Embryonic facial prominence (tissue), 1 donor: ENCODE data around the gene RHOA.
"Not testable (repeated sequence)": the region's sequence is repeated elsewhere in the genome, so short reads cannot be mapped to it uniquely, and the experiment has no call there.

Source experiments
- DNase-seq: peaks from one replicate; pipeline ENCODE4 v3.0.0-alpha.2; 2016; ENCODE audit errors: extremely low spot score

RHOA gene

GRCh38 chr3:49411535-49411967, 225 bp downstream of the RHOA start:
- DNase-seq, result no peak

- no peak for DNase-seq
Observed at GRCh38 chr3:49410846-49411534, 786 bp downstream of the RHOA start.

GRCh38 chr3:49410066-49410845, 1.5 kb downstream of the RHOA start:
- no peak for DNase-seq

GRCh38 chr3:49406571-49407565, 4.9 kb downstream of the RHOA start:
- DNase-seq, result no peak

GRCh38 chr3:49405570-49405969, 6.2 kb downstream of the RHOA start:
- DNase-seq, result not testable (repeated sequence)

GRCh38 chr3:49403891-49404290, 7.9 kb downstream of the RHOA start:
- no peak for DNase-seq

GRCh38 chr3:49401766-49402165, 10.0 kb downstream of the RHOA start:
- no peak for DNase-seq

- DNase-seq, result no peak
Observed at GRCh38 chr3:49399461-49399860, 12.3 kb downstream of the RHOA start.

- no peak for DNase-seq
Observed at GRCh38 chr3:49397470-49397869, 14.3 kb downstream of the RHOA start.

- not testable (repeated sequence) for DNase-seq
Observed at GRCh38 chr3:49391310-49391709, 20.5 kb downstream of the RHOA start.

- DNase-seq, result no peak
Observed at GRCh38 chr3:49389297-49389696, 22.5 kb downstream of the RHOA start.

GRCh38 chr3:49388289-49388820, 23.4 kb downstream of the RHOA start:
- no peak for DNase-seq

GRCh38 chr3:49387721-49388120, 24.1 kb downstream of the RHOA start:
- DNase-seq, result no peak

- no peak for DNase-seq
Observed at GRCh38 chr3:49386056-49386756, 25.6 kb downstream of the RHOA start.

GRCh38 chr3:49385617-49386016, 26.2 kb downstream of the RHOA start:
- no peak for DNase-seq

- DNase-seq, result no peak
Observed at GRCh38 chr3:49383387-49383786, 28.4 kb downstream of the RHOA start.

- no peak for DNase-seq
Observed at GRCh38 chr3:49378249-49378895, 33.4 kb downstream of the RHOA start.

GRCh38 chr3:49377483-49377882, 34.3 kb downstream of the RHOA start:
- DNase-seq, result no peak

- no peak for DNase-seq
Observed at GRCh38 chr3:49371946-49372345, 39.8 kb downstream of the RHOA start.

GRCh38 chr3:49370585-49371290, 41.0 kb downstream of the RHOA start:
- no peak for DNase-seq
